GM18861 (cell line): ENCODE results near the gene CCNF.

Source experiments
- ATAC-seq: cut with Tn5 transposase; IDR thresholded peaks from one replicate; pipeline ENCODE4 v1.9.1; 2021; ENCODE audit not compliant: unreplicated experiment

Gene CCNF

GRCh38 chr16:2483939-2484897 lies 55.0 kb downstream of the CCNF start:
- no peak for ATAC-seq

- ATAC-seq: no peak
Measured at GRCh38 chr16:2484898-2485508, 55.8 kb downstream of the CCNF start.

GRCh38 chr16:2485811-2486507 lies 56.7 kb downstream of the CCNF start:
- ATAC-seq: no peak

GRCh38 chr16:2486645-2487516 lies 57.6 kb downstream of the CCNF start:
- ATAC-seq: peak; percentile 75

- ATAC-seq: no peak
Measured at GRCh38 chr16:2487517-2487842, 58.2 kb downstream of the CCNF start.

- no peak for ATAC-seq
Measured at GRCh38 chr16:2487903-2488531, 58.8 kb downstream of the CCNF start.

- ATAC-seq: no peak
Measured at GRCh38 chr16:2489581-2489980, 60.3 kb downstream of the CCNF start.

- no peak for ATAC-seq
Measured at GRCh38 chr16:2490190-2491105, 61.2 kb downstream of the CCNF start.

GRCh38 chr16:2492292-2492691 lies 63.0 kb downstream of the CCNF start:
- no peak for ATAC-seq

- no peak for ATAC-seq
Measured at GRCh38 chr16:2493605-2494004, 64.4 kb downstream of the CCNF start.

GRCh38 chr16:2494616-2495015 lies 65.4 kb downstream of the CCNF start:
- no peak for ATAC-seq

- ATAC-seq: no peak
Measured at GRCh38 chr16:2495041-2495440, 65.8 kb downstream of the CCNF start.

GRCh38 chr16:2496223-2497115 lies 67.2 kb downstream of the CCNF start:
- no peak for ATAC-seq

GRCh38 chr16:2497116-2497630 lies 67.9 kb downstream of the CCNF start:
- ATAC-seq: no peak

- ATAC-seq: no peak
Measured at GRCh38 chr16:2497695-2498484, 68.6 kb downstream of the CCNF start.

GRCh38 chr16:2498531-2499253 lies 69.4 kb downstream of the CCNF start:
- ATAC-seq: no peak

GRCh38 chr16:2499454-2499853 lies 70.2 kb downstream of the CCNF start:
- ATAC-seq: no peak
